IMR-90 (cell line): ENCODE measurements around the gene MTMR11. TPM values are rescaled to one million over a fixed set of nuclear protein-coding genes. Genes with fewer than 3 reads are reported as not detected.

Experiments
- ATAC-seq: fragments of 200-7000 bp; cut with Tn5 transposase; 2 replicates; pipeline ENCODE4 v1.9.1; 2020; ENCODE audit warnings: low read depth, mild to moderate bottlenecking, moderate library complexity
- BruUV-seq: library from RNA; stranded (reverse); fragments of 400-500 nt; replicated peaks from 2 replicates; lab custom pipeline; 2021; lab: Mats Ljungman, UMichigan
- CTCF ChIA-PET: fragments of 300-600 bp; formaldehyde crosslinking; extraction: SDS; loops from one replicate; lab custom pipeline; 2021; ENCODE audit warnings: antibody characterized with exemption; lab: Yijun Ruan, JAX
- POLR2A ChIA-PET: fragments of 300-600 bp; sonication (Branson Sonifier 250); formaldehyde crosslinking; loops from one replicate; lab custom pipeline; 2022; ENCODE audit warnings: antibody characterized with exemption; ENCODE audit not compliant: unreplicated experiment; lab: Charles Lee
- DNase-seq: peaks from one replicate; pipeline ENCODE4 v3.0.0; 2013
- H2AFZ ChIP-seq: replicated peaks from 2 replicates; pipeline ENCODE3; 2013; ENCODE audit warnings: low read length, mild to moderate bottlenecking; ENCODE audit not compliant: poor library complexity
- H2AK5ac ChIP-seq: 2 replicates; pipeline ENCODE4 v1.6.1; 2013; ENCODE audit warnings: low read depth, low read length, inconsistent platforms
- H2AK9ac ChIP-seq: replicated peaks from 2 replicates; pipeline ENCODE3; 2013; ENCODE audit warnings: mild to moderate bottlenecking, low read depth, low read length, moderate library complexity; ENCODE audit not compliant: poor library complexity
- H2BK120ac ChIP-seq: 2 replicates; pipeline ENCODE4 v1.6.1; 2013; ENCODE audit warnings: low read depth, low read length, inconsistent platforms
- H2BK15ac ChIP-seq: 3 replicates; pipeline ENCODE4 v1.6.1; 2013; ENCODE audit warnings: low read depth, low read length, inconsistent platforms
- H2BK20ac ChIP-seq: 2 replicates; pipeline ENCODE4 v1.6.1; 2013; ENCODE audit warnings: low read depth, mild to moderate bottlenecking, inconsistent platforms, low read length, moderate library complexity
- H2BK5ac ChIP-seq: 2 replicates; pipeline ENCODE4 v1.6.1; 2013; ENCODE audit warnings: mild to moderate bottlenecking, low read depth, low read length, inconsistent platforms; ENCODE audit not compliant: poor library complexity, severe bottlenecking
- H3K14ac ChIP-seq: replicated peaks from 2 replicates; pipeline ENCODE4 v1.6.1; 2013; ENCODE audit warnings: low read depth, low read length, inconsistent platforms
- H3K18ac ChIP-seq: 2 replicates; pipeline ENCODE4 v1.6.1; 2013; ENCODE audit warnings: low read depth, low read length, control low read depth
- H3K23ac ChIP-seq: 2 replicates; pipeline ENCODE4 v1.6.1; 2013; ENCODE audit warnings: low read depth, low read length, inconsistent platforms
- H3K27ac ChIP-seq: 2 replicates; pipeline ENCODE4 v1.5.1; 2013; ENCODE audit warnings: mild to moderate bottlenecking, control low read depth, low read length; ENCODE audit not compliant: insufficient read depth
- H3K27me3 ChIP-seq: 2 replicates; pipeline ENCODE4 v1.6.1; 2013; ENCODE audit warnings: low read length; ENCODE audit not compliant: control insufficient read depth, insufficient read depth
- H3K36me3 ChIP-seq: 2 replicates; pipeline ENCODE4 v1.6.1; 2013; ENCODE audit warnings: low read length, mixed read lengths; ENCODE audit not compliant: control insufficient read depth, insufficient read depth
- H3K4ac ChIP-seq: 2 replicates; pipeline ENCODE4 v1.6.1; 2013; ENCODE audit warnings: low read depth, low read length, inconsistent platforms
- H3K4me1 ChIP-seq: 2 replicates; pipeline ENCODE4 v1.6.1; 2013; ENCODE audit warnings: low read length, mixed read lengths; ENCODE audit not compliant: control insufficient read depth, insufficient read depth
- H3K4me2 ChIP-seq: 2 replicates; pipeline ENCODE4 v1.6.1; 2013; ENCODE audit warnings: low read depth, mild to moderate bottlenecking, control low read depth, low read length, moderate library complexity
- H3K4me3 ChIP-seq: 2 replicates; pipeline ENCODE4 v1.5.1; 2013; ENCODE audit warnings: low read depth, mild to moderate bottlenecking, control low read depth, low read length, moderate library complexity; ENCODE audit not compliant: insufficient read depth
- H3K56ac ChIP-seq: 2 replicates; pipeline ENCODE4 v1.6.1; 2013; ENCODE audit warnings: low read length, inconsistent platforms; ENCODE audit not compliant: insufficient read depth; ENCODE audit errors: extremely low read depth
- H3K79me1 ChIP-seq, 2 experiments: 2 replicates each; pipeline ENCODE4 v1.6.1; 2013; ENCODE audit warnings: low read length in 2 of 2, inconsistent platforms in 1 of 2, low read depth in 1 of 2
- H3K9ac ChIP-seq: 2 replicates; pipeline ENCODE4 v1.6.1; 2013; ENCODE audit warnings: low read depth, low read length, control low read depth
- H3K9me1 ChIP-seq: 2 replicates; pipeline ENCODE4 v1.6.1; 2013; ENCODE audit warnings: low read length, inconsistent platforms; ENCODE audit not compliant: insufficient read depth
- H3K9me3 ChIP-seq: 2 replicates; pipeline ENCODE4 v1.6.1; 2013; ENCODE audit warnings: low read length; ENCODE audit not compliant: control insufficient read depth, insufficient read depth
- H4K20me1 ChIP-seq: 2 replicates; pipeline ENCODE4 v1.6.1; 2013; ENCODE audit warnings: low read length, inconsistent platforms; ENCODE audit not compliant: insufficient read depth
- H4K5ac ChIP-seq: 2 replicates; pipeline ENCODE4 v1.6.1; 2013; ENCODE audit warnings: mild to moderate bottlenecking, low read depth, low read length, control low read depth
- H4K8ac ChIP-seq, 2 experiments: 2 replicates each; pipeline ENCODE4 v1.6.1; 2013; ENCODE audit warnings: low read depth in 2 of 2, low read length in 2 of 2, control low read depth in 1 of 2, inconsistent platforms in 1 of 2
- H4K91ac ChIP-seq: 2 replicates; pipeline ENCODE4 v1.6.1; 2013; ENCODE audit warnings: low read depth, low read length, inconsistent platforms; ENCODE audit not compliant: insufficient read depth
- BHLHE40 ChIP-seq: fragments of 150-350 bp; IDR thresholded peaks from 2 replicates; pipeline ENCODE4 v1.6.1; 2016; ENCODE audit warnings: mild to moderate bottlenecking, low read depth, low read length
- CHD1 ChIP-seq: IDR thresholded peaks from 2 replicates; pipeline ENCODE4 v1.6.1; 2012; ENCODE audit warnings: low read depth, low read length, improper control_type of control experiment
- RAD21 ChIP-seq: IDR thresholded peaks from 2 replicates; pipeline ENCODE4 v1.6.1; 2012; ENCODE audit warnings: low read length, improper control_type of control experiment
- RFX5 ChIP-seq: IDR thresholded peaks from 2 replicates; pipeline ENCODE4 v1.8.0; 2012; ENCODE audit warnings: low read depth, mild to moderate bottlenecking, low read length, moderate library complexity
- WGBS, 2 experiments: methylation state at CpG; one replicate each; pipeline versions ENCODE4 v1.1.5 to v1.1.7; 2013; ENCODE audit warnings: missing lambda C conversion rate in 2 of 2; ENCODE audit not compliant: insufficient read length in 1 of 2; ENCODE audit errors: extremely low coverage in 2 of 2; 5-methylcytosine and 5-hydroxymethylcytosine counted together
- dilution Hi-C: fragments of 300-500 bp; cut with HindIII; formaldehyde crosslinking; loops from one replicate; pipeline ENCODE4 v1.14.3; 2018; ENCODE audit warnings: low sequenced_read_pairs; ENCODE audit not compliant: unreplicated experiment
- in situ Hi-C: fragments of 300-500 bp; cut with MboI; formaldehyde crosslinking; loops from 3 replicates; pipeline ENCODE4 v1.14.3; 2019; ENCODE audit warnings: low sequenced_read_pairs, inconsistent platforms, mixed read lengths
- intact Hi-C: fragments of 100-400 bp; cut with micrococcal nuclease; formaldehyde crosslinking; loops from 2 replicates; pipeline ENCODE4 v1.10.0; 2022
- polyA plus RNA-seq, 3 experiments: library from polyadenylated mRNA; depleted of rRNA; stranded (reverse); fragments of >200 nt; gene quantifications; 2 replicates each; pipeline ENCODE4 v1.2.3, GENCODE V29; 2012; ENCODE audit warnings: low replicate concordance in 1 of 3
- total RNA-seq: library from RNA; depleted of rRNA; stranded (reverse); fragments of >200 nt; gene quantifications from 2 replicates; pipeline ENCODE4 v1.2.3, GENCODE V29; 2012
- TF ChIP-seq, protein P1 (sequence below): fragments of 150-350 bp; IDR thresholded peaks from 2 replicates; pipeline ENCODE4 v1.6.1; 2017; ENCODE audit warnings: mild to moderate bottlenecking, antibody characterized with exemption, low read length, low read depth

The MTMR11 gene
- total and polyA plus RNA-seq, 2 of the 4 experiments (the other 2 are of a cell fraction): 2.0 to 14.6 TPM

GRCh38 chr1:149883598-149884247, 53.0 kb downstream of the MTMR11 start:
- Histone ChIP-seq H4K91ac (no peak overlapping the region), H3K27ac (no peak overlapping the region), H3K79me1 (peaks cover 3 to 19% of the 10 kb centered on the region in 2 experiments), H2BK15ac (no peak overlapping the region), H2AK9ac (no peak overlapping the region), H3K9ac (no peak overlapping the region), H4K8ac (no peak overlapping the region), H3K14ac (no peak overlapping the region), H3K4ac (no peak overlapping the region), H3K4me2 (no peak overlapping the region; the same call in 1 of the 2 replicates), H2BK20ac (no peak overlapping the region), H3K27me3 (no peaks in the 10 kb centered on the region), H3K9me3 (no peaks in the 10 kb centered on the region), H3K4me3 (no peak overlapping the region), H2BK5ac (no peak overlapping the region), H2BK120ac (no peak overlapping the region), H3K18ac (no peak overlapping the region), H3K36me3 (no peaks in the 10 kb centered on the region), H3K23ac (no peak overlapping the region), H2AFZ (no peak overlapping the region), H3K4me1 (peaks cover under 1% of the 10 kb centered on the region; the same call in 1 of the 2 replicates), H2AK5ac (no peak overlapping the region), H4K20me1 (peaks cover 15% of the 10 kb centered on the region), H4K5ac (no peak overlapping the region), H3K9me1 (no peaks in the 10 kb centered on the region), H3K56ac (no peak overlapping the region)
- dilution Hi-C loops (no loop called here), intact Hi-C loops (no loop called here), in situ Hi-C loops (no loop called here)
- WGBS, 2 experiments: no CpG with 5 or more reads among the region's 3 CpGs
- DNase-seq: no peak
- no TSS peak for BruUV-seq
- ATAC-seq: no peak
- CTCF ChIA-PET: no interaction called here
- POLR2A ChIA-PET: no interaction called here
- TF ChIP-seq, protein P1, sequence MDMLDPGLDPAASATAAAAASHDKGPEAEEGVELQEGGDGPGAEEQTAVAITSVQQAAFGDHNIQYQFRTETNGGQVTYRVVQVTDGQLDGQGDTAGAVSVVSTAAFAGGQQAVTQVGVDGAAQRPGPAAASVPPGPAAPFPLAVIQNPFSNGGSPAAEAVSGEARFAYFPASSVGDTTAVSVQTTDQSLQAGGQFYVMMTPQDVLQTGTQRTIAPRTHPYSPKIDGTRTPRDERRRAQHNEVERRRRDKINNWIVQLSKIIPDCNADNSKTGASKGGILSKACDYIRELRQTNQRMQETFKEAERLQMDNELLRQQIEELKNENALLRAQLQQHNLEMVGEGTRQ: no peak
- TF ChIP-seq RAD21: no peak
- no peak for TF ChIP-seq CHD1
- no peak for TF ChIP-seq RFX5
- TF ChIP-seq BHLHE40: no peak
